Activated T-helper 2 cell treated with anti-CD3 and anti-CD28 coated beads, Interferon-gamma antibody, Interleukin-2, Interleukin-4, amounts not matched to agents 10 μg/mL and 5 μg/mL and 100 μg/mL, durations not matched to agents 14 hours and 24 hours and 36 hours (primary cell): ENCODE data around the gene AQP1. TPM values are rescaled to one million over a fixed set of nuclear protein-coding genes. Genes with fewer than 3 reads are reported as not detected.

Source experiments
- DNase-seq: peaks from one replicate; pipeline ENCODE4 v3.0.0; 2021; ENCODE audit warnings: low spot score
- H3K27ac Mint-ChIP-seq: one replicate; pipeline ENCODE4 v1.8.0; 2021; ENCODE audit warnings: mixed read lengths
- H3K27me3 Mint-ChIP-seq: one replicate; pipeline ENCODE4 v1.8.0; 2021; ENCODE audit warnings: low read depth, mixed read lengths
- H3K36me3 Mint-ChIP-seq: one replicate; pipeline ENCODE4 v1.8.0; 2021; ENCODE audit warnings: low read depth, mixed read lengths
- H3K4me1 Mint-ChIP-seq: one replicate; pipeline ENCODE4 v1.8.0; 2021; ENCODE audit warnings: low read depth, mixed read lengths
- H3K4me3 Mint-ChIP-seq: one replicate; pipeline ENCODE4 v1.8.0; 2021; ENCODE audit warnings: low read depth, mild to moderate bottlenecking, moderate library complexity, mixed read lengths
- H3K9me3 Mint-ChIP-seq: one replicate; pipeline ENCODE4 v1.8.0; 2021; ENCODE audit warnings: mixed read lengths
- intact Hi-C: fragments of 100-400 bp; cut with micrococcal nuclease; formaldehyde crosslinking; loops from one replicate; pipeline ENCODE4 v1.15.1; 2023
- total RNA-seq: library from RNA; stranded (reverse); gene quantifications from 2 replicates; pipeline ENCODE4 v1.2.3, GENCODE V29; 2022

The AQP1 gene
- total RNA-seq, 1 donor from 2014 or later, result not detected

- no peaks in the 10 kb centered on the region for H3K9me3 Mint-ChIP-seq
- H3K4me1 Mint-ChIP-seq, result no peaks in the 10 kb centered on the region
- H3K36me3 Mint-ChIP-seq, result no peaks in the 10 kb centered on the region
- no peak overlapping the region for H3K27ac Mint-ChIP-seq
- intact Hi-C loops, result no loop called here
- H3K4me3 Mint-ChIP-seq, result no peak overlapping the region
- no peaks in the 10 kb centered on the region for H3K27me3 Mint-ChIP-seq
- DNase-seq, result no peak
Observed at GRCh38 chr7:30874656-30875302, 36.9 kb upstream of the AQP1 start.

- Mint-ChIP-seq H3K27ac (no peak overlapping the region), H3K36me3 (no peaks in the 10 kb centered on the region), H3K4me1 (no peaks in the 10 kb centered on the region), H3K4me3 (no peak overlapping the region), H3K9me3 (no peaks in the 10 kb centered on the region), H3K27me3 (peaks cover 2% of the 10 kb centered on the region)
- DNase-seq, result no peak
- intact Hi-C loops, result no loop called here
Observed at GRCh38 chr7:30877015-30877769, 34.5 kb upstream of the AQP1 start.

DNA sequence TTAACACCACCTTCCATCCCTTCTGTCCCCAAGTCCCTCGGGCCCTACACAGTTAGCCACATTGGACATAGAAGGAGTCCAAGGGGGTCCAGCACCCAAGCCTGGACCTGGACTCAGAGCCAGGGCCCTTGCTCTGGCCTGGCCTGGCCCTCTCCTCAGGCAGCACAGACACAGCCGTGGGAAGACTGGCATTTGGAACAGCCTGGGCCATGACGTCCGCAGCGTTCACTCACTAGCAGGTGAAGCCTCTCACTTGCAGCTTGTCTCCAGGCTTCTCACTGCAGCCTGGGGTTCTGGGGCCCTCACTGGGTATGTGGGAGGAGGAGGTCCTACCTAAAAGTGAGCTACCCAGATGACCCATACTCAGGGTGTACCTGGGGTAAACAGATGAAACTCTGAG lies 33.7 kb upstream of the AQP1 start:
- Mint-ChIP-seq H3K4me1 (no peaks in the 10 kb centered on the region), H3K27me3 (peaks cover 2% of the 10 kb centered on the region), H3K36me3 (no peaks in the 10 kb centered on the region), H3K4me3 (no peak overlapping the region), H3K9me3 (no peaks in the 10 kb centered on the region), H3K27ac (no peak overlapping the region)
- intact Hi-C loops, result no loop called here
- no peak for DNase-seq

DNA sequence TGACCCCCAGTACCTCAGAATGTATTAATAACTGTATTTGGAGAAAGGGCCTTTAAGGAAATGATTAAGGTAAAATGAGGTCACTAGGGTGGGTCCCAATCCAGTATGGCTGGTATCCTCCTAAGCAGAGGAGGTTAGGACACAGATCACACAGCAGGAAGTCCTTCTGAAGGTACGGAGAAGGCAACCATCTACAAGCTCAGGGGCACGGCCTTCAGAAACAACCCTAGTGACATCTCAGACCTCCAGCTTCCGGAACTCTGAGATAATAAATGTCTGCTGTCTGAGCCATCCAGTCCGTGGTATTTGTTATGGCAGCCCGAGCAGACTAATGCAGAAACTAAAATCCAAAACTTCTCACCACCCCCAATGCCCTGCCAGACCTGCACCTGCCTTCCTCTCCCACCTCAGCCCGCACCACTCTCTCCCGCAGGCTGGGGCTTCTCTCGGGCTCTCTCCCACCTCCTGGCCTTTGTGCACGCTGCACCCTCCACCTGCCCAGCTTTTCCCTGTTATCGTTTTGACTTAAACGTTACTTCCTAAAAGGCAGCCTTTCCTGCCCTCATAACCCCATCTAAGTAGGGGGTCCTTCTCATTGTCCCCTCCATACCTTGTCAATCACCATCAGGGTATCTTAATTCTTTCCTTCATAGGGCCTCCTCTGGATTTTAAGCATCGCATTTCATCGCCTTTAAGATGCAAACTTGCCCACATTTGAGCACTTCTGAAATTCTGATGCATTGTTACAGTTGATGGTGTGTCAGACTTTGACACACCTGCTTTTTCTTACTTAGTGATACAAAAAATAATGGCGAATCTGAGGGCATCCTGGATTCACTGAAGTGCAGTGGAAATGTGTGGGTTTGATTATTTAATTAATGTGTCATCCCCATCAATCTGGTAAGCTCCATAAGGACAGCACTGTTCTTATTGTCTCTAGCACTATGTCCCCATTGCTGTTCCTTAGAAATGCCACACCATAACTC lies 32.2 kb upstream of the AQP1 start:
- intact Hi-C loops, result no loop called here
- no peak for DNase-seq
- H3K4me3 Mint-ChIP-seq, result no peak overlapping the region
- H3K36me3 Mint-ChIP-seq, result no peaks in the 10 kb centered on the region
- no peak overlapping the region for H3K27ac Mint-ChIP-seq
- H3K4me1 Mint-ChIP-seq, result no peaks in the 10 kb centered on the region
- H3K9me3 Mint-ChIP-seq, result no peaks in the 10 kb centered on the region
- peaks cover 2% of the 10 kb centered on the region for H3K27me3 Mint-ChIP-seq

DNA sequence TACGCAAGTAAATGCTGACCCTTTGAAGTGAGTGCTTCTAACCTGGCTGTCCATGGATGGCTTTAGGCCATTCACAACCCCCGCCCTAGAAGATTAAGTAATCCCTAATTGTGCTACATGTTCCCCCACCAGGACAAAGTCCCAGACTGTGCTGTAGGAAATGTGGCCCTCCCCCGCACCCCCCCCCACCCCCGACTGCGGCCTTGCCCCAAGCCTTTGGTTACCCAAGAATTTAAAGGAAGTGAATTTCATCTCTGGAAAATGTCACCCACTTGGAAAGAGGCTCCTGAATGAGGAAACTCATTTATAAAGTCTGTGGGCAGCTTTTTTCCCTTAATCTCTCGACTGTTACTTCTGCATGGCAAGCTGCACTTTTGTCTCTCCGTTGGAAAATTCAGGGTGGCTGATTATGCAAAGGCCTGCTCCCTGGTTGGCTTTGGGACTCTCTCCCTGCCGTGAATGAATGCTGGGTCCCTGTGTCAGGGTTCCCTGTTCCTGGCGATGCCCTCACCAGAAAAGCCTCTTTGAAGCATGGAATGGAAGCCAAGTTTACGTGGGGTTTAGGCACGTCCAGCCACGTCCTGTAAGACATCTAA lies 31.4 kb upstream of the AQP1 start:
- Mint-ChIP-seq H3K4me3 (no peak overlapping the region), H3K4me1 (no peaks in the 10 kb centered on the region), H3K27me3 (peaks cover 2% of the 10 kb centered on the region), H3K36me3 (no peaks in the 10 kb centered on the region), H3K9me3 (no peaks in the 10 kb centered on the region), H3K27ac (no peak overlapping the region)
- intact Hi-C loops, result no loop called here
- no peak for DNase-seq

DNA sequence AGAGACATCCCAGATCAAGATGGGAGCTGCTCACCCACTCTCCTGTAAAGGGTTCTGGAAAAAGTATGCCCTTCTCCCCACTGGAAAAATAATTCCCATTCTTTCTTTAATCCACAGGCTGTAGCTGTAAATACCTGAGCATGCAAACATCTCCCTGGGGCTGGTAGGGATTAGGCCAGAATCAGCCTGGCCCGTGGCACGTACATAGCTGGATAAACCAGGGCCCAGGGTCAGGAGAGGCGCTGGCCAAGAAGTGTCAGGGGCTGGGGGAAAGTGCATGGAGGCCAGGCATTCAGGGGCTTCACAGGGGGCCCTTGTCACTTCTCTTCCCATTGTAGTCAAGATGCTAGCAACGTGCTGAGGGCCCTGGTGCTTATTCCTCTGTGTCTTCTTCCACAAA lies 30.7 kb upstream of the AQP1 start:
- Mint-ChIP-seq H3K27me3 (peaks cover 2% of the 10 kb centered on the region), H3K9me3 (no peaks in the 10 kb centered on the region), H3K27ac (no peak overlapping the region), H3K4me1 (no peaks in the 10 kb centered on the region), H3K4me3 (no peak overlapping the region), H3K36me3 (no peaks in the 10 kb centered on the region)
- no peak for DNase-seq
- intact Hi-C loops, result no loop called here

DNA sequence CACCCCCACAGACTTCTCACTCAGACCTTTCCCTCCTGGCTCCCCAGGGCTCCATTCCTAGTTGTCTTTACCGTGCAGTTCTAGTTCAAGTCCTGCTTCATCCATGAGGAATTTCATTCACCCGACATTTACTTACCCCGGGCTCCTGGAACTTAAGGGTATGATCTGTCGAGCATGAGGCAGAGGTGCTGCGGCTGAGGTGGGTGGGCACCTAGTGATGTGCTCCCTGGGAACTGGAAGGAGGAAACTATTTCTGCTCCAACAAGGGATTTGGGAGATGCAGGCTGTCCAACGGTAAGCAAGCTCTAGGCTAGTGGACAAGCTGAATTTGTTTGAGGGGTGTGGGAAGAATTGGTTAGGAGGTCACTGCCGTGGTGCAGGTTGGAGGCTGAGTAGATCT lies 30.2 kb upstream of the AQP1 start:
- intact Hi-C loops, result no loop called here
- Mint-ChIP-seq H3K27ac (no peak overlapping the region), H3K36me3 (no peaks in the 10 kb centered on the region)

DNA sequence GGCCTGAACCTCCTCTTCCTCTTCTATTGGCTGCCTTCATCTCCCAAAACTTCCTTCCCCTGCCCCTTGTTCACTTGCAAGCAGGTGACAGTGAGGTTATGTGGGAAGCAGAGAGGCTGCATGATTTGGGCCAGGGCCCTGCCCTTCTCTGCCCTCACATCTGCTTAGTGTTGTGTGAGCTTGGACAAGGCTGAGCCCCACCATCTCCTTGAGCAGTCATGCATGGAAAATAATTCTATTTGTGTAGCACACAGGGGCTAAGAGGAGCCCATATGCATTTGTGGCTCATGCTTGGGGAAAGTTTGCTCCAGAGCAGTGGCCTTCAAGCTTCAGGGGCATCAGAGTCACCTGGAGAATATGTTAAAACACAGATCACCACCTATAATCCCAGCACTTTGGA lies 26.8 kb upstream of the AQP1 start:
- no peaks in the 10 kb centered on the region for H3K4me1 Mint-ChIP-seq
- intact Hi-C loops, result no loop called here
- no peaks in the 10 kb centered on the region for H3K36me3 Mint-ChIP-seq
- H3K9me3 Mint-ChIP-seq, result no peaks in the 10 kb centered on the region
- peaks cover 2% of the 10 kb centered on the region for H3K27me3 Mint-ChIP-seq
- H3K27ac Mint-ChIP-seq, result no peak overlapping the region
- no peak for DNase-seq
- no peak overlapping the region for H3K4me3 Mint-ChIP-seq

More for the DNA sequence above, 30.2 kb upstream of the AQP1 start:
- no peaks in the 10 kb centered on the region for H3K9me3 Mint-ChIP-seq
- peaks cover 2% of the 10 kb centered on the region for H3K27me3 Mint-ChIP-seq
- no peak overlapping the region for H3K4me3 Mint-ChIP-seq
- no peaks in the 10 kb centered on the region for H3K4me1 Mint-ChIP-seq
- DNase-seq, result no peak

GRCh38 chr7:30886608-30887011 lies 25.0 kb upstream of the AQP1 start:
- DNase-seq, result no peak
- Mint-ChIP-seq H3K27me3 (no peaks in the 10 kb centered on the region), H3K4me1 (no peaks in the 10 kb centered on the region), H3K36me3 (no peaks in the 10 kb centered on the region), H3K4me3 (no peak overlapping the region), H3K9me3 (no peaks in the 10 kb centered on the region), H3K27ac (no peak overlapping the region)
- intact Hi-C loops, result no loop called here

GRCh38 chr7:30887464-30887872 lies 24.2 kb upstream of the AQP1 start:
- no peak overlapping the region for H3K27ac Mint-ChIP-seq
- intact Hi-C loops, result no loop called here
- no peaks in the 10 kb centered on the region for H3K27me3 Mint-ChIP-seq
- H3K36me3 Mint-ChIP-seq, result no peaks in the 10 kb centered on the region
- no peaks in the 10 kb centered on the region for H3K4me1 Mint-ChIP-seq
- H3K9me3 Mint-ChIP-seq, result no peaks in the 10 kb centered on the region
- DNase-seq, result no peak
- no peak overlapping the region for H3K4me3 Mint-ChIP-seq

DNA sequence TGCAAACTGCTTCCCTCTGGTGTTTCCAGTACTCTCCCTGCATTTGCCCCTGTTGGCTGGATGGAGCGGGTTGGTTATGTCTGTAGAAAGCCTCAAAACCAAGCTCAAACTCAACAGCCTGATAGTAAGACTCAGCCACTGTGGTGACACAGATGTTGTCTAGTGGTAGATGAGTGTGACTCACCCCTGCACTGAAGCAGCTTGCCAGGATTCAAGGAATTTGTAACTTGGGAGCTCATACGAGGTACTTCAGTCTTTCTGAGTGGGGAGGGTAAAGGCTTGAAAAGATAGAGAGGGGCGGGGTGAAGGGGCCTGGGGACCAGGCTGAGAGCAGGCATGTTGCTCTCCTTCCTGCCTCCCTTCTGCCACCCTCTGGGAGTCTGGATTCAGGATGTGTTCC lies 22.9 kb upstream of the AQP1 start:
- intact Hi-C loops, result no loop called here
- H3K27ac Mint-ChIP-seq, result no peak overlapping the region
- H3K4me3 Mint-ChIP-seq, result no peak overlapping the region

DNA sequence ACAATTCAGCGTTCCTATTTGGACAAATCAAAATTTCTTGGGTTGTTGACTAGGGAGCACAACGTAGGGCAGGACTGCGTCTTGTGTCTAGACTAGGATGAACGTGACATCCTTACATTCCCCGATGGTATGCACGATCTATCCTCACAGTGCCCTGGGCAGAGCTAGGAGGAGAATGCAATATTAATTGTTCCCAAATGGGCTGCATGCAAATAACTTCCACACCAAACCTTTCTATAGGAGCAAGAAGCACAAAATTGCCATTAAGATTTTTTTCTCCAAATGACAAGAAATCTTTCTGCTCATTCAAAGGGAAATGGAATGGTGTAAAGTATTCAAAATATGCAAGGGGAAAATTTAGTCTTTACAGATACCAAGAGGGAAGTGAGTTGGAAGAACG lies 21.4 kb upstream of the AQP1 start:
- H3K27me3 Mint-ChIP-seq, result no peaks in the 10 kb centered on the region
- H3K4me1 Mint-ChIP-seq, result no peaks in the 10 kb centered on the region
- H3K9me3 Mint-ChIP-seq, result no peaks in the 10 kb centered on the region
- no peak overlapping the region for H3K27ac Mint-ChIP-seq
- DNase-seq, result no peak
- no peaks in the 10 kb centered on the region for H3K36me3 Mint-ChIP-seq
- intact Hi-C loops, result no loop called here
- H3K4me3 Mint-ChIP-seq, result no peak overlapping the region

More for the DNA sequence above, 22.9 kb upstream of the AQP1 start:
- H3K9me3 Mint-ChIP-seq, result no peaks in the 10 kb centered on the region
- no peaks in the 10 kb centered on the region for H3K27me3 Mint-ChIP-seq
- no peaks in the 10 kb centered on the region for H3K36me3 Mint-ChIP-seq
- no peak for DNase-seq
- H3K4me1 Mint-ChIP-seq, result no peaks in the 10 kb centered on the region
